GM06990 (cell line): Measurements from ENCODE around the gene HLA-A.
A peak's percentile ranks its signal among the peaks of the same experiment; 100 is the strongest.

ENCODE experiments used
- DNase-seq: peaks from one replicate; pipeline ENCODE4 v3.0.0-alpha.2; 2011; ENCODE audit not compliant: insufficient read length; ENCODE audit errors: extremely low read depth
- H3K27me3 ChIP-seq: replicated peaks from 2 replicates; pipeline ENCODE4 v1.6.0; 2011; ENCODE audit warnings: low read length; ENCODE audit not compliant: control insufficient read depth, insufficient read depth
- H3K36me3 ChIP-seq: 2 replicates; pipeline ENCODE4 v1.5.1; 2011; ENCODE audit warnings: low read length; ENCODE audit not compliant: control insufficient read depth, insufficient read depth
- H3K4me3 ChIP-seq: replicated peaks from 2 replicates; pipeline ENCODE4 v1.5.1; 2011; ENCODE audit warnings: low read depth, mild to moderate bottlenecking, control low read depth, low read length
- CTCF ChIP-seq: IDR thresholded peaks from 2 replicates; pipeline ENCODE4 v1.5.1; 2011; ENCODE audit warnings: low read length, control low read depth, mild to moderate bottlenecking, inconsistent platforms; ENCODE audit not compliant: insufficient read depth, poor library complexity, severe bottlenecking

HLA-A gene

GRCh38 chr6:29945281-29945820, 3.0 kb downstream of the HLA-A start:
- peak overlapping the region; percentile 76 for H3K4me3 ChIP-seq
- no peaks in the 10 kb centered on the region for H3K27me3 ChIP-seq
- no peak for DNase-seq
- H3K36me3 ChIP-seq, result peaks cover 22% of the 10 kb centered on the region
- no peak for TF ChIP-seq CTCF

DNA sequence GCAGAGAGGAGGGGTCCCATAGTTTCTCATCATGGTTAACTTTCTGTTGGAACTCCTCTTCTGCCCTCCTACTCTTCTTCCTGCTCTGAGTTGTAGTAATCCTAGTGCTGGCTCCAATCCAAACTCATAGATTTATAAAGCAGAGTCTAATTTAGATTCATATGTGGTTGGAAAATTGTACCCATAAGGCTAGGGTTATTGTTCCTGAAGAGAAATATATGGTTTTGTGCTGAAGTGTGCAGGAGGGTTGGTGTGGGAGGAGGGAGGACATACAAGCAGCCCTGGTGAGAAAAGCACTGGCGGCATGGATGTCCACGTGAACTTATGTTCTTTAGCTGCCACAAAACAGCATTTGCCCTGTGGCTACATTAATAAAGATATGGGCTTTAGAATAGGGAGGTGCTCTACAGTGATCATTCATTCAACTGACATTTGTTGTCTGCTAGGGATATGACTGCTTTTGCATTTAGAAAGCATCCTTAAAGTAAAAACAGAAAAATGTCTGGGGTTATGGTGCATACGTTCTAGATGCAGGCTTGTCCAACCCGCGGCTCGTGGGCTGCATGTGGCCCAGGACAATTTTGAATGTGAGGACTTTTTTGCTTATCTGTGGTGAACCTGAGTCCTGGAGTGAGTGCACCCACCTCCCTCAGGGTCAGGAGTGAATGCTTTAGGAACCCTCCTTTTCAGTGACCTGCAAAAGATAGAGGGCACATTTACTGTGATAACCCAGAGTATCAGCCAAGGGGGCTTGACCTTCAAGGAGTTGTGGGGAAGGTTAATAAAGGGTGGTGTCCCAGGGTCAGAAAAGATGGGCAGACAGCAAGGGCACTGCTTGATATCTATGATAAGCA, 4.1 kb downstream of the HLA-A start:
- peaks cover 22% of the 10 kb centered on the region for H3K36me3 ChIP-seq
- no peak overlapping the region for H3K4me3 ChIP-seq
- H3K27me3 ChIP-seq, result no peaks in the 10 kb centered on the region
- DNase-seq, result no peak
- TF ChIP-seq CTCF, result no peak

GRCh38 chr6:29947077-29947980, 5.0 kb downstream of the HLA-A start:
- DNase-seq, result no peak
- H3K4me3 ChIP-seq, result no peak overlapping the region
- TF ChIP-seq CTCF, result no peak
- peaks cover 22% of the 10 kb centered on the region for H3K36me3 ChIP-seq
- H3K27me3 ChIP-seq, result no peaks in the 10 kb centered on the region

GRCh38 chr6:29948277-29948676, 5.9 kb downstream of the HLA-A start:
- no peak for DNase-seq
- H3K36me3 ChIP-seq, result peaks cover 21% of the 10 kb centered on the region
- no peak for TF ChIP-seq CTCF
- no peaks in the 10 kb centered on the region for H3K27me3 ChIP-seq
- H3K4me3 ChIP-seq, result no peak overlapping the region

DNA sequence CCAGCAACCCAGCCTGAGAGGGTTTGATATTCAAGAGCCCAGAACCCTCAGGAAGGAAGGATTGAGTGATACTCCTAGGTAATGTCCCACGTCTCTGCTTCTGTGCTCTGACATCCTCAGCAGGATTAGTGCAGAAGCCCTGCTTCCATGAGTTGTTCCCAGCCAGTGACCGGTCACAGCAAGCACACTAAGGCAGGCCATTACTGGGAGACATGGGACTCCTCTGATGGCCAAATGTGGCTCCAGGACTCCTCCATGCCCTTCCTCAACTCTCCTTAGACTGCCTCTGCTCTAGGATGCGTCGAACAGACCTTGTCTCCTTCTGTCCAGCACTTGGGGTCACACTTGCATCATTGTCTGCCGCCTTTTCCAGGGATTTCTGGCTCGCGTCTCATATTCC, 7.6 kb downstream of the HLA-A start:
- no peak overlapping the region for H3K4me3 ChIP-seq
- no peaks in the 10 kb centered on the region for H3K27me3 ChIP-seq
- H3K36me3 ChIP-seq, result peaks cover 13% of the 10 kb centered on the region
- DNase-seq, result no peak
- no peak for TF ChIP-seq CTCF
